Measurements from ENCODE around the gene PTPRN2.

- TF ChIP-seq EZH2phosphoT487 (IDR thresholded peaks at IDR 0.05; ENCODE audit: borderline replicate concordance) (no peak), CTCF (IDR thresholded peaks at IDR 0.05 in 2 of 3, conservative IDR thresholded peaks at IDR 0.05 in 1 of 3; ENCODE audit: borderline replicate concordance in 1 of 3, insufficient read depth in 1 of 3, low read depth in 2 of 3, low read length in 2 of 3) (no peak), EZH2 (IDR thresholded peaks at IDR 0.05) (no peak), RAD21 (IDR thresholded peaks at IDR 0.05; ENCODE audit: low read depth) (no peak), ZBTB33 (IDR thresholded peaks at IDR 0.05; ENCODE audit: extremely low read depth, insufficient replicate concordance, low read length) (no peak), EGR1 (IDR thresholded peaks at IDR 0.05; ENCODE audit: low read depth) (no peak), ZNF274 (IDR thresholded peaks at IDR 0.05; ENCODE audit: low read depth, low read length) (no peak), POLR2A (IDR thresholded peaks at IDR 0.05; ENCODE audit: borderline replicate concordance, extremely low read depth, insufficient read depth, insufficient read length) (no peak), CEBPB (IDR thresholded peaks at IDR 0.05; ENCODE audit: low read depth) (no peak)
- TF ChIP-seq, protein P1, sequence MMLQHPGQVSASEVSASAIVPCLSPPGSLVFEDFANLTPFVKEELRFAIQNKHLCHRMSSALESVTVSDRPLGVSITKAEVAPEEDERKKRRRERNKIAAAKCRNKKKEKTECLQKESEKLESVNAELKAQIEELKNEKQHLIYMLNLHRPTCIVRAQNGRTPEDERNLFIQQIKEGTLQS (IDR thresholded peaks at IDR 0.05) = no peak
Observed at GRCh38 chr7:158557441-158557755, 30.2 kb downstream of the PTPRN2 start.
